Smooth muscle cell (in vitro differentiated cells): ENCODE results near the gene CLMN. TPM values are rescaled to one million over a fixed set of nuclear protein-coding genes. Genes with fewer than 3 reads are reported as not detected.

Experiments
- DNase-seq: peaks from one replicate; lab custom pipeline; 2025; ENCODE audit not compliant: unreplicated experiment; lab: John Stamatoyannopoulos, UW
- H2AFZ ChIP-seq: fragments of 200-600 bp; sonication (generic); 2 replicates; pipeline ENCODE4 v1.6.0; 2016; ENCODE audit warnings: antibody characterized with exemption, low read depth, mild to moderate bottlenecking
- H3F3A ChIP-seq: fragments of 200-600 bp; sonication (generic); 2 replicates; pipeline ENCODE4 v1.6.0; 2017; ENCODE audit warnings: antibody characterized with exemption, low read depth
- H3K27ac ChIP-seq: fragments of 200-600 bp; sonication (generic); 2 replicates; pipeline ENCODE4 v1.5.1; 2016; ENCODE audit warnings: low read depth, mild to moderate bottlenecking
- H3K27me3 ChIP-seq: fragments of 200-600 bp; sonication (generic); 2 replicates; pipeline ENCODE4 v1.6.1; 2016; ENCODE audit warnings: low read depth, mild to moderate bottlenecking
- H3K36me3 ChIP-seq: fragments of 200-600 bp; sonication (generic); 2 replicates; pipeline ENCODE4 v1.5.1; 2016; ENCODE audit warnings: low read depth
- H3K4me1 ChIP-seq: fragments of 200-600 bp; sonication (generic); 2 replicates; pipeline ENCODE4 v1.5.1; 2016; ENCODE audit warnings: low read depth
- H3K4me2 ChIP-seq: fragments of 200-600 bp; sonication (generic); 2 replicates; pipeline ENCODE4 v1.6.0; 2016; ENCODE audit warnings: mild to moderate bottlenecking
- H3K4me3 ChIP-seq: fragments of 200-600 bp; sonication (generic); 2 replicates; pipeline ENCODE4 v1.5.1; 2016; ENCODE audit warnings: mild to moderate bottlenecking
- H3K79me2 ChIP-seq: fragments of 200-600 bp; sonication (generic); 2 replicates; pipeline ENCODE4 v1.6.0; 2016; ENCODE audit warnings: low read depth, mild to moderate bottlenecking
- H3K9ac ChIP-seq: fragments of 200-600 bp; sonication (generic); 2 replicates; pipeline ENCODE4 v1.6.0; 2016; ENCODE audit warnings: low read depth
- H3K9me3 ChIP-seq: fragments of 200-600 bp; sonication (generic); replicated peaks from 2 replicates; pipeline ENCODE4 v1.5.1; 2016; ENCODE audit warnings: low read depth
- H4K20me1 ChIP-seq: fragments of 200-600 bp; sonication (generic); 2 replicates; pipeline ENCODE4 v1.6.0; 2016; ENCODE audit warnings: low read depth
- CTCF ChIP-seq: fragments of 200-600 bp; sonication (generic); IDR thresholded peaks from 2 replicates; pipeline ENCODE4 v1.5.1; 2017; ENCODE audit warnings: borderline replicate concordance, mild to moderate bottlenecking, antibody characterized with exemption; ENCODE audit not compliant: insufficient read depth, poor library complexity, severe bottlenecking
- WGBS: methylation state at CpG from one replicate; pipeline ENCODE4 v1.1.7; 2016; ENCODE audit warnings: low lambda C conversion rate; 5-methylcytosine and 5-hydroxymethylcytosine counted together
- polyA plus RNA-seq: library from polyadenylated mRNA; unstranded; fragments of >200 nt; fragmentation: Nextera tagmentation; extraction: Ambion mirVana; gene quantifications from 2 replicates; pipeline ENCODE4 v1.2.1, GENCODE V29; 2016
- total RNA-seq: library from RNA; depleted of rRNA; stranded (reverse); fragments of >200 nt; gene quantifications from 2 replicates; pipeline ENCODE4 v1.2.3, GENCODE V29; 2014

CLMN gene
- total and polyA plus RNA-seq, 2 experiments from 2014 or later: 1.3 to 3.5 TPM

- H3K36me3 ChIP-seq: no peaks in the 10 kb centered on the region
- H3F3A ChIP-seq: no peaks in the 10 kb centered on the region
- WGBS: 63% methylated on average over 6 of the region's 6 CpGs
- H3K27me3 ChIP-seq: no peaks in the 10 kb centered on the region
- H3K4me1 ChIP-seq: no peaks in the 10 kb centered on the region
- H3K4me3 ChIP-seq: no peak overlapping the region
- no peak for DNase-seq
- H2AFZ ChIP-seq: no peak overlapping the region
- H3K79me2 ChIP-seq: no peaks in the 10 kb centered on the region
- no peak overlapping the region for H3K9ac ChIP-seq
- no peak overlapping the region for H3K27ac ChIP-seq
- H3K4me2 ChIP-seq: no peak overlapping the region
- no peak for TF ChIP-seq CTCF
- H3K9me3 ChIP-seq: no peaks in the 10 kb centered on the region
- H4K20me1 ChIP-seq: no peaks in the 10 kb centered on the region
These were observed 5.1 kb downstream of the CLMN start for GRCh38 chr14:95314609-95315008.

DNA sequence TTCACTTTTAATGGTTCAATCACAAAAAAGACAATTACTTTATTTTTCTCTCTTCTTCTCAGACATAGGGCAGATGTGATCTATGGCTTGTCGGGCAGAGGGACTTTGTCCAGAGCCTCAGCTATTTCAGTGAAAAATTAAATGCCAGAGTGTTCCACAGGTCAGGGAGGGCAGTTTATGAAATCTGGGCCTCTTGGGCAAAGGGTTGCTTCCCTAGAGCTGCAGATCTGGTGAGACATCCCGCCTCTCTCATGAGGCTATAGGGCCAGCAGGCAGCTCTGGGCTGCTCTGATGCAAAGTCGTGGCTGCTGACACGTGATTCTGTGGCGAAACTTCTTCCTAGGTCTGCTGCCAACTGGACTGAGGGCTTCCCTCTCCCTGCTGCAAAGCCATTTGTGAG lies 6.0 kb downstream of the CLMN start:
- no peaks in the 10 kb centered on the region for H3K9me3 ChIP-seq
- WGBS: 60% methylated on average over 5 of the region's 5 CpGs
- no peaks in the 10 kb centered on the region for H3F3A ChIP-seq
- H3K4me3 ChIP-seq: no peak overlapping the region
- H3K27ac ChIP-seq: no peak overlapping the region
- H2AFZ ChIP-seq: no peak overlapping the region
- no peaks in the 10 kb centered on the region for H3K79me2 ChIP-seq
- no peak overlapping the region for H3K9ac ChIP-seq
- DNase-seq: no peak
- no peaks in the 10 kb centered on the region for H4K20me1 ChIP-seq
- H3K36me3 ChIP-seq: no peaks in the 10 kb centered on the region
- TF ChIP-seq CTCF: no peak
- H3K27me3 ChIP-seq: no peaks in the 10 kb centered on the region
- H3K4me1 ChIP-seq: no peaks in the 10 kb centered on the region
- H3K4me2 ChIP-seq: no peak overlapping the region

GRCh38 chr14:95313190-95313589 lies 6.5 kb downstream of the CLMN start:
- Histone ChIP-seq H3K79me2 (no peaks in the 10 kb centered on the region), H3K9ac (no peak overlapping the region), H4K20me1 (no peaks in the 10 kb centered on the region), H3K36me3 (no peaks in the 10 kb centered on the region), H3K4me1 (no peaks in the 10 kb centered on the region), H3K27ac (no peak overlapping the region), H3K9me3 (no peaks in the 10 kb centered on the region), H3K4me3 (no peak overlapping the region), H3K27me3 (no peaks in the 10 kb centered on the region), H2AFZ (no peak overlapping the region), H3K4me2 (no peak overlapping the region), H3F3A (no peaks in the 10 kb centered on the region)
- DNase-seq: no peak
- 94% methylated on average over 2 of the region's 2 CpGs for WGBS
- TF ChIP-seq CTCF: no peak

- no peak for TF ChIP-seq CTCF
- no peaks in the 10 kb centered on the region for H3K79me2 ChIP-seq
- H3K36me3 ChIP-seq: no peaks in the 10 kb centered on the region
- no peak overlapping the region for H3K4me3 ChIP-seq
- no peaks in the 10 kb centered on the region for H3F3A ChIP-seq
- H2AFZ ChIP-seq: no peak overlapping the region
- 86% methylated on average over 6 of the region's 6 CpGs for WGBS
- no peak for DNase-seq
- no peaks in the 10 kb centered on the region for H3K27me3 ChIP-seq
- peaks cover 5% of the 10 kb centered on the region for H3K4me1 ChIP-seq
- H3K9ac ChIP-seq: no peak overlapping the region
- H3K9me3 ChIP-seq: no peaks in the 10 kb centered on the region
- H3K27ac ChIP-seq: no peak overlapping the region
- no peaks in the 10 kb centered on the region for H4K20me1 ChIP-seq
- H3K4me2 ChIP-seq: no peak overlapping the region
These were observed 7.4 kb downstream of the CLMN start for GRCh38 chr14:95312311-95312710.
